ENCODE measurements around the gene SNRPD2.
"Not testable (repeated sequence)": the region's sequence is repeated elsewhere in the genome, so short reads cannot be mapped to it uniquely, and the experiment has no call there.

The SNRPD2 gene

DNA sequence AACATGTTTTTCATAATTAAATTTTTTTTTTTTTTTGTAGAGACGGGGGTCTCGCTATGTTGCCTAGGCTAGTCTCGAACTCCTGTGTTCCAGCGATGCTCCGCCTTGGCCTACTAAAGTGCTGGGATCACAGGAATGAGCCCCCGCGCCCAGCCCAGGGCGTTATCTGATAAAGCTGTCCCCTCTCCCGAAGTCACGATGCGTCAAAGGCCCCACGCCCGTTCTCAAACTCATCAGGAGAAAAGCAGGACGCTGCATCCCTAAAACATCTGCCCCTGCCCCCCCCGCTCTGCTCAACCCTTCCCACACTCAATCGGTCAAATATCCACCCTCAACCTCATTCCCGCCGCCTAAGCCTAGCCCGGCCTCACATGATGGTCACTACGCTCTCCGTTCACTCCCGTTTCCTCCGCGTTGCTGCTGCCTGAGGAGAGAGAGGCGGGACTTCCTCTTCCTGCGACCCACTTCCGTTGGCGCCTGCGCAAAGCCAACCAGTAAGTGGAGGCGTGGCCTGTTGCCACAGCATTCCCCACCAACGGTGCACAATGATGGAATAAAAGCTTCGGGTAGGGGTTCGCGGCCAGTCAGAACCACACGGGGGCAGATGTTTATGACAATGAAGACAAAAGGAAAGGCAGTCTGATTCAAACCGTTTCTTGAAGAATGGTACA lies at the start of gene SNRPD2:
TSS of gene SNRPD2 (minus strand) at position 438 of the 671 bp plus-strand sequence. CDS start at position 373, 65 bp downstream.
- peak; percentile 95 for DNase-seq (ENCODE audit: low spot score)

DNA sequence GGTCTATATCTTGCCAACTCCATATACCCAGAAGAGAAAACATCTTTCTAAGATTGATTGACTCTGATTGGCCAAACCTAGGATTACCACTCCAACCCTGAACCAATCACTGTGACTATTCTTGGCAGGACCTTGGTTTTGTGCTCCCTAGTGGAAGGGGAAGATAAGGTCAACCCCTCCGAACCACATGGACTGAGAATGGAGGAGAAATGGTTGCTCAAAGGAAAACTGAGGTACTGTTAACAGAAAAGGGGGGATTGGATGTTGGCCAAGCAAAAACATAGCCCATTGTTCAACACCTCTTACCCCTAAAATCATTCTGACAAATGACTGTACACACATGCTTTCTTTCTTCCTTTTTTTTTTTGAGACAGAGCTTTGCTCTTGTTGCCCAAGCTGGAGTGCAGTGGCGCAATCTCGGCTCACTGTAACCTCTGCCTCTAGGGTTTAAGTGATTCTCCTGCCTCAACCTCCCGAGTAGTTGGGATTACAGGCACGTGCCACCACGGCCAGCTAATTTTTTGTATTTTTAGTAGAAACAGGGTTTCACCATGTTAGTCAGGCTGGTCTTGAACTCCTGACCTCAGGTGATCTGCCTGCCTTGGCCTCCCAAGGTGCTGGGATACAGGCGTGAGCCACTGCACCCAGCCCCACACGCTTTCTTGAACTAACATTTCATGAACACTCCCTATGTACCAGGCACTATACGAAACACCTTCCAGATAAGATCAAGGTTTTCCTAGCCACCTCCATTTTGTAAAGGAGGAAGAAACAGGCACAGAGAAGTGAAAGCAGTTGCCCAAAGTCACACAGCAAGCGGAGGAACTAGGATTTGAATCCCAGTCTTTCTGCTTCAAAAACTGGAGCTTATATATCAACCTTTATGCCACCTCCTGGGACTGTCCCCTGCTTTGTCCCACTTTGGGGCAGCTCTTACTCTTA lies 48.0 kb upstream of the SNRPD2 start:
- DNase-seq (ENCODE audit: low spot score): no peak

DNA sequence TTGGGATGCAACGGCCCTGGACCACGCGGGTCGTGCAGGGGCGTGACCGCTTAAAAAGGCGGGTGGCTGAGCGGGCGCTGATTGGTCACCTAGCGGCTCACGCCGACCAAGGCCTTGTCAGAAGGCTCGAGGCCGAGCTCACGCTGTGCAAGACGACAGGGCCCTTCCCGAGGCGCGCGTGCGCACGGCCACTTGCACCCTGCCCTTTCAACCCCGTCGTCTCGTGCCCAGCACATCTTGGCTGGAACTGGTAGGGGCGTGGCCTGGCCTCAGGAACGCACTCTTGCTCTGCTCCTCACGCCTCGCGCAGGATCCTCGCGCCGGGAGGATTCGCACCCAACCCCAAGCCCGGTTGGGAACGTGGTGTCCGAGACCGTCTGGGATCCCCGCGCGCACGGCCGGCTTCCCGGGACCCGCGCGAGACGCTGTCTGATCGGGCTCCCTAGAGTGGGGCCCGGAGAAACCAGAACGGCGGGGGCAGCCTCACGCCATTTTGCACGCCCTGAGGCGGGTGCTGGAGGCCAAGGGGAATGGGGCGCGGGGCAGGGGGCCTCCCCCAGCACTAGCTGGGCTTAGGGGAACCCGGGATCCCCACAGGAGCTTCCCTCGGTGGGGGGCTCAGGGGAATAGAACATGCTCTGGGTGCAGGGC lies 41.5 kb upstream of the SNRPD2 start, which contains the start of gene MEIOSIN:
TSS of gene MEIOSIN (plus strand) at position 280 of the 651 bp plus-strand sequence. CDS start 1,938 bp downstream, outside the sequence.
- DNase-seq (ENCODE audit: low spot score): no peak

DNA sequence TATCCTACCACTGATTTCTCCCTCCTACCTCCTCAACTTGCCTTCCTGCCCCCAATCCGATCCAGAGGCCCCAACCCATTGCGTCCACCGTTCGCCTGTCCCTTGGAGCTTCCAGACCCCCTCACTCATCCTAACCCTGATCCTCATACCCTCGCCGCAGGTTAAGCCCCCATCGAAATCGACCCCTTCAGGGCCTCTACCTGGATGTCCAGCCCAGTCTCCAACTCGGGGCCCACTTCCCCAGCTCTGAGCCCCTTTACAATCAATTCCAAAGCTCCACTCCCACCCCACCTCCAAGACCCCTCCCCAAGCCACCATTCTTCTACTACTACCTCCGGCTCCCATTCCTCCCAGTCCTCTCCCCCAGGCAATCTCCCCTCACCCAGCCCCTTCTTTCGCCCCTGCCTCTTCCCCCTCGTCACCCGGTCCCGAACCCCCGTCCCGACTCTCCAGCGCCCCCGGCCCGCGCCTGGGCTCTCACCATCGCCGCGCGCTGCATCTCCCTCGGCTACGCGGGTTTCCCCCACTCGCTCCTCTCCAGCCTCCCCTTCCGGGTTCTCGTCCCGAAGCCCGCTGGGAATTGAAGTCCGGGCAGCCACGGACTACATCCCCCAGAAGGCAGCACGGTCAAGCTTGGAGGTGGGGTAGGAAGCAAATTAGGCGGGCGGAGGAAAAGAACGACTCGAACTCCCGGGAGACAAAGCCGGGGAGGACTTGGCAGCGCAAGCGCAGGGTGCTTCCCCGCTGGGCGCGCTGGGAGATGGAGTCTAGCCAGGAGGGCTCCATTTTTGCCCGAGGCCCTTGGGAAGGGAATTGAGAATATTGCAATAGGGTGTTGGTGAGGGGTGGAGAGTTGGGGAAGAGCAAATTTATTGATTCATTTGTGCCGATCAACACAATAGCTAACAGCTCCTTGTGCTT lies 38.9 kb upstream of the SNRPD2 start, which contains the start of gene FBXO46:
TSS of gene FBXO46 (minus strand) at position 529 of the 921 bp plus-strand sequence. CDS start 17,401 bp downstream, outside the sequence.
- peak; percentile 98 for DNase-seq (ENCODE audit: low spot score)

DNA sequence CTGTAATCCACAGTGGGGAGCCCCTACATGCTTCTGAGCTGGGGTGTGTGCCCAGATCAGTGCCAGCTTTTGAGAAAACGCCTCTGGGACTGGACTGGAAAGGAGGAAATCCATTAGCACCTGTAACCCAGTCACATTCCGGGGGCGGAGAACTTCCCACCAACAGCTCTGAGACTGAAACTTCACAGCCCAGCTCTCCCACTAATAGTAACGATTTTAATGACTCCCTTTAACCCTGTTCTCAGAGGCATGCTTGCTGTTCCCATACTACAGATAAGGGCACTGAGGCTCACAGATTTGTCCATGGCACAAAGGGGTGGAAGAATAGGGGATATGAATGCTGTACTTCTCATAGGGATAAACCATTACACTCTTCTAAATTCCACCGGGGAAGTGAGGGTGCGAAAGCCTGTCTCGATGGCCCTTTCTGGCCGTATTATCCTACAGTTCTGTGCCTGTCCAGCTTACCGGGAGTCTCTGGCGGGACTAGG lies 38.1 kb upstream of the SNRPD2 start:
- DNase-seq (ENCODE audit: low spot score): no peak

DNA sequence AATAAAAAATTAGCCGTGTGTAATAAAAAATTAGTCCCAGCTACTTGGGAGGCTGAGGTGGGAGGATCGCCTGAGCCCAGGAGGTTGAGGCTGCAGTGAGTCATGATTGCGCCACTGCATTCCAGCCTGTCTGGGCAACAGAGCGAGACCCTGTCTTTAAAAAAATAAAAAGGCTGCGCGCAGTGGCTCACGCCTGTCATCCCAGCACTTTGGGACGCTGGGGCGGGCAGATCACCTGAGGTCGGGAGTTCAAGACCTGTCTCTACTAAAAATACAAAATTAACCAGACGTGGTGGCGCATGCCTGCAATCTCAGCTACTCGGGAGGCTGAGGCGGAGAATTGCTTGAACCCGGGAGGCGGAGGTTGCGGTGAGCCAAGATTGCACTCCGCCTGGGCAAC lies 36.9 kb upstream of the SNRPD2 start:
- not testable (repeated sequence) for DNase-seq (ENCODE audit: low spot score)

DNA sequence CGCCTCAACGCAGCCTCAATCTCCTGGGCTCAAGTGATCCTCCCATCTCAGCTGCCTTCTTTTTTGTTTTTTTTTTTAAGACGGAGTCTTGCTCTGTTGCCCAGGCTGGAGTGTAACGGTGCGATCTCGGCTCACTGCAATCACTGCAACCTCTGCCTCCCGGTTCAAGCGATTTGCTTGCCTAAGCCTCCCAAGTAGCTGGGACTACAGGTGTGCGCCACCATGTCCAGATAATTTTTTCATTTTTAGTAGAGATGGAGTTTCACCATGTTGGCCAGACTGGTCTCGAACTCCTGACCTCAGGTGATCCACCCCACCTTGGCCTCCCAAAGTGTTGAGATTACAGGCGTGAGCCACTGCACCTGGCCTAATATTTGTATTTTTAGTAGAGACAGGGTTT lies 28.3 kb upstream of the SNRPD2 start:
- not testable (repeated sequence) for DNase-seq (ENCODE audit: low spot score)

DNA sequence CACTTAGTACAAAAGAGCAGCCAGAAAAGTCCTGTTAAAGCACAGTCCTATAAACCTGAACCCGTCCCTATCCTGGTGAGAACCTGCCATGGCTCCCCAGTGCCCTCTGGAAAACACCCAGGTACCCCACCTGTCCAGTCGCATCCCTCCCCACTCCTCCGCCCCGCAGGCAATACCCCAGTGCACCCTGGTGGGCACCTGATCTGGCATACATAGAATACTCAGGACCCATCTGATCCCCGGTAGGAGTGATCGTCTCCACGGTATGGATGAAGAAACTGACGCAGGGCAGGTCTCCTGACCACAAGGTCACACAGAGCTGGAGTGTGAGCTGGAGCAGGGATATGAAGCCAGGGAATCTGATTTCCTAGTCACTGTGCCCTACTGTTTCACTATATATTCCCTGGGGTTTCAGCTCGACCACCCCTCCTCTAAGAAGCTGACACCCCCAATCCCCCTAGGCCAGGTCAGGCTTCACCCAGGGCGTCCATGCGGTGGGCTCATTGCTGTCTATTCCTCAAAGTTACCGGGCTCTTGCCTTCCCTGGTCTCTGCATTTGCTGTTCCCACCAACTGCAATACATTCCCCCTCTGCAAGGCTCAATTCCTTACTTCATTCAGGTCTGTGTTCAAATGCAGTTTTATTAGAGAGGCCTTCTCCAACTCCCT lies 26.4 kb upstream of the SNRPD2 start:
- DNase-seq (ENCODE audit: low spot score): no peak

DNA sequence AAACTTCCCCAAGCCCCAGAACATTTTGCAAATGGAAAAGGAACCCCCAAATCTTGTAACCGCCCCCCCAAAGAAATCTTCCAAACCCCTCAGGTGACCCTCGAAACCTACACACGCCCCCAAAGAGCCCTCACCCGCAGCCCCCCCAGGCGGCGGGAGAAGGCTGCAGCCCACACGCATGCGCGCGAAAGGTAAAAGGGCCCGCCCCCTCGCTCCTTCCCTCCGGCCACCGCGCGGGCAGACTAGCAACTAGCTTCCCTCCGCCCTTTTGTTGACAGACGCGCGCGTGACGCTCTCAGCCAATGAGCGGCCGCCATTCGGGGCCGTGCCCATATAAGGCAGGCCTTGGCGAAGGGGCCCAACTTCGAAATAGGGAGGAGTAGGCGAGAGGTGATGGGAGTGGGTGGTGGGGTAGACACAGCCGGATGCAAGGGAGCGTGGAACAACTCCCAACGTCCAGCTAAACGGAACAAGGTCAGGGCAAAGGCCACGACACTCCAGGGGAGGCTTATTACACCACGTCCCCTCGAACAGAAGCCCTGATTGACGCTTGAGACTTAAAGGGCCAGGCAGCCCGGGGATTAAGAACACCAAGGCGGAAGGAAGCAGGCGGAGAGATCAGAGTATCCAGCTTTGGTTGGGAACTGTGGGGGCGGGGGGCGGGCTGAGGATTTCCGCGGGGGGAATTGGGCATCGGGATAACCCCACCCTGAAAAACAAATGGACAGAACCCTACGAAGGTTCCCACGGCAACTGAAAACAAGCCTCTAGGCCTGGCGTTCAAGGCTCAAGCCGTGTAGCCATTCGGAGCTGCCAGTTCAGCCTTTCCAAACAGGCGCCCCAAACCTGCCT lies 25.6 kb upstream of the SNRPD2 start:
- peak; percentile 98 for DNase-seq (ENCODE audit: low spot score)

DNA sequence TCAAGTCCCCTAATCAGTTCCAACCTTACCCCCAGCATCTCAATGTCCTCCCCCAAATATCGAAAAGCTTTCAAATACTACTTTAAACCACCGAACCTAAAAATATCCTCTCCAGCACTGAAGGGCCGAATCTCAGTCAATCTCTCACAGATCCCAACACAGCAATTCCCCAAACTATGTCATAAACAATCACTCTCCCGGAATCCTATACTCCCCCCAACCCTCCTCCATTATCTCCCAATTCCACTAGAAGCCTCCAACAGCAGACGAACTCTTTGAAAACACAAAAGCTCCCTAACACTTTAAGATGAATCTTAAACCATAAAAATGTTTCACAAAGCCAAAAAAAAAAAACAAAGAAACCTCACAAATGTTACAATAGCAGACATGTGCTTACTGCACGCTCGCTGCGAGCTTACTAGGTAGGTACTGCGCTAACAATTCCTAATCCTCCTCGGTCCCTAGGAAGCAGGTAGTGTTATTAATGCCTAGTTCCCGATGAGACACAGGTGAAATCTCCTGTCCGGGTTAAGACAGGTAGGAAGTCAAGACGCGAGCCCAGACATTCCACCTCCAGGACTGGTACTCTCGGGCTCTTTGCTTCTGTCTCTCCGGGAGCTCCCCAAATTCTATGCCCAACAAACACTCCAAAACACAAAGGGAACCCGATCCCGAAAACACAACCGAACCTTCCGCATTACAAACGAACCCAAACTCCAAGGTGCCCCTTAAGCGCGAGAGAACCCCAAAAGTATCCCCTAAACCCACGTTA lies 24.8 kb upstream of the SNRPD2 start:
- DNase-seq (ENCODE audit: low spot score): peak; percentile 37

DNA sequence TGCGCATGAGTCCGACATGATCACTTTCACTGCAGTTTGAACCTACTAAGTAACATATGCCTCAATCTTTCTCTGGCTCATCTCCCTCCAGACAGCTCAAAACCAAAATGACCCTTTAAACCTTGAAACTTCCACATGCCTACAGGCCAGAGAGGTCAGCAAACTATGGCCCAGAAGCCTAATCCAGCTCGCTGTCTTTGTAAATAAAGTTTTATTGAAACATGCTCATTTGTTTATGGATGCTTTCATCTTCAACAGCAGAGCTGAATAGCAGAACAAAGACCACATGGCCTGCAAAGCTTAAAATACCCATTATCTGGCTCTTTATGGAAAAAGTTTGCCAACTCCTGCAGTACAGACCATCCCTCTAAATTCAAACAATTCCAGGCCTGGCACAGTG lies 23.4 kb upstream of the SNRPD2 start:
- no peak for DNase-seq (ENCODE audit: low spot score)

DNA sequence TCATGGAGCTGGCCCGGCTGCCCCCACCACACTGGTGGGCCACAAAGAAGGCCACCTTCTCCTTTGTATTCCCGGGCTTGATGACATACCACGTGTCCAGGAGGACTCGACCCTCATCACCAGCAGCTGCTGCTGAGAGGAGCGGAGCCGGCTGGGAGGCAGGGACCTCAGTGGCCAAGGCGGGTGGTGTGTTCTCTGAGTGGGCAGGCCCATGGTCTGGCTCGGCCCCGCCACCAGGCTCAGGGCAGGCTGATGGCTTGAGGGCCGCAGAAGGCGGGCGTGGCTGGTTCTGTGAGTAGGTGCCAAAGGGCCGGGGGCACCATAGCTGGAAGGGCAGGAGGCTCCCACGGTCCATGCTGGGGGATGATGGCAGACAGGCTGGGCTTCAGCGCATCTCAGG lies 21.4 kb upstream of the SNRPD2 start:
- no peak for DNase-seq (ENCODE audit: low spot score)

DNA sequence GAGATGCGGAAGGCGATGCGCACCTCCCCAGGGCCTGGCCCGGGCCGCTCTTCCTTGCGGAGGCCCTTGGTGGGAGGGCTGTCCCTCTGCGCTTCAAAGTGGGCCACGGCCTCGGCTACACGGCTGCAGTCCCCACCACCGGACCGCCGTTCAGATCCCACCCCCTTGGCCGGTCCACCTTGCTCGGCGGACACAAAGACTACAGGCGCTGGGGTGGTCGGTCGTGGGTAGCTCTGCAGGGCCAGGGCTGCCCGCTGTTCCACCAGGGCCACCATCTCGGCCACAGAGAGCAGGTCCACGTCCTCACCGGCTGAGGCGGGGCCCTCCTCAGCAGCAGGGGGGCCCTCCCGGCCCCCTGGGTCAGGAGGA lies 20.9 kb upstream of the SNRPD2 start:
- DNase-seq (ENCODE audit: low spot score): no peak

DNA sequence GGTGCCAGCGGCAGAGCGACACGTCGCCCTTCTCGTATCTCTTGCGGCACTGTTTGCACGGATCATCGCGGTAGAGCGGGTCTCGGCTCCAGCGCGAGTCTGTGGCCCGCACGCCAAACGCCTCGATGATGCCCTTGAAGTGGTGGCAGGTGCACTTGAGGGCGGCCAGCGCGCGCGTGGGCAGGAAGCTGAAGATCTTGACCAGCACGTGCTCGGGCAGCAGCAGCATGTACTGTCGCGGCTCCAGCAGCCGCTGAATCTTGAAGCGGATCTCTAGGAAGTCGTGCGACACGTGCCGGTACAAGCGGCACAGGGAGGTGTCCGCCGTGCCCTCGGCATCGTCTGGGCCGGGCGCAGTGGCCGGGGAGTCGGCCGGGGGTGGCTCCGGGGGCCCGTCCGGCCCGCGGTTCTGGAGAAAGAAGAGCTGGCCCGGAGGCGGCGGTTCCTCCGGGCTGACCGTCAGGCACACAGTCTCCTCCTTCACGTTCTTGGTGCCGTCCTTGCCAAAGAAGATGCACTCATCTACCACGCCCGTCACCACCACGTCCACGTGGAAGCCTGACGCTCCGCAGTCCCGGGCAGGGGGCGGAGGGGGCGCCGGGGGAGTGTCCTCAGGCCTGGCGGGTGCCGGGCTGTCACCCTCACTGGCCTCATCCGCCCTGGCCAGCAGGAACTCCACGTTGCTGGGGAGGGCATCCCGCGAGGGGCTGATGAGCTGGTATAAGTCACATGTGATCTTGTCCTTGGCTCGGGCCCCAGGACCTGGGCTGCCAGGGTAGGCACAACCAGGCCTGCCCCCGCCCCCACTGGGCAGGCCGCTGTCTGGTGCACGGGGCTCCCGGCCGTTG lies 20.3 kb upstream of the SNRPD2 start:
- no peak for DNase-seq (ENCODE audit: low spot score)

DNA sequence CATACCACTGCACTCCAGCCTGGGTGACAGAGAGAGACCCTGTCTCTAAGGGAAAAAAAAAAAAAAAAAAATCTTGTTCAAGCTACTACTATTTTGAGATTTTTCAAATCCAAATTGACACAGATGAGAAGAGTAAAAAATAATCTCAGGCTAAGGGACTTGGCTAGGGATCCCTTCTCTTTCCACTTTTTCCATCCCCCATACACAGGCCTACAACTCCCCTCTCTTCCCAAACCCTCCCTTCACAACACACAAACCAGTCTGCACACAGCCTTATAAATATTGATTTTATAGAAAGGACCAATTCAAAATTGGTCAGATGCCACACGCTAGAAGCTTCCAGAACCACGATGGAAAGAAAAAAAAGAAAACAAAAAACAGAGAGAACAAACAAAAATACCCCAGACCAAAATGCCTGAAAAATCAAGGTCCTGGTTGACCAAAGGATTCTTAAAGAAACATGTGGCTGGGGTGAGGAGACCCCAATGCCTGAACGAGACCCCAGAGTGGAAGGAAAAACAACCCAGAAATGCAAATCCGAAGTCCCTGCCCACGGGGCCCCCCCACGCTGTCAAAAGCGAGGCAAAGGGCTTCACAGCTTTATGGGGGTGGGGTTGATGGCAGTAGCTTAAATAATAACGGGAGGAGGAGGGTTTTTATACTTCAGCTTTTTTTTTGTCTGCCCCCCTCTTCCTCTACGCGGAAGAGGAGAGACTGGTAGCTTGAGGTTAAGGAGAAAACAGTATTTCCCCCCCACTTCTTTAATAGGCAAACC lies 18.8 kb upstream of the SNRPD2 start:
- no peak for DNase-seq (ENCODE audit: low spot score)

DNA sequence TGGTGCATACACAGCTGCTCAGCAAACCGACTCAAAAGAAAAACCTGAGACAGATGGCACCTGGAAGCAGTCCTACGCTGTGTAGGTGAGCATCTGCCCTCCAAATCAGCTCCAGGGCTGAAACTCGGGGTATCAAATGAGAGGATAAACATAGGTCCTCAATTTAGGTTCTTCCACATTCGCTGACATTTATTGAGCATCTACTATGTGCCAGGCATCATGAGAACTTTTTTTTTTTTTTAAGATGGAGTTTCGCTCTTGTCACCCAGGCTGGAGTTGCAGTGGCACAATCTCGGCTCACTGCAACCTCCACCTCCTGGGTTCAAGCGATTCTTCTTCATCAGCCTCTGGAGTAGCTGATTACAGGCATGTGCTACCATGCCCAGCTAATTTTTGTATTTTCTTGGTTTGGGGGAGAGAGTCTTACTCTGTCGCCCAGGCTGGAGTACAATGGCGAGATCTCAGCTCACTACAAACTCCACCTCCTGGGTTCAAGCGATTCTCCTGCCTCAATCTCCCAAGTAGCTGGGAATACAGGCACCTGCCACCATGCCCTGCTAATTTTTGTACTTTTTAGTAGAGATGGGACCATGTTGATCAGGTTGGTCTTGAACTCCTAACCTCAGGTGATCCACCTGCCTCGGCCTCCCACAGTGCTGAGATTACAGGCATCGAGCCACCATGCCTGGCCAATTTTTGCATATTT lies 14.1 kb upstream of the SNRPD2 start:
- no peak for DNase-seq (ENCODE audit: low spot score)

DNA sequence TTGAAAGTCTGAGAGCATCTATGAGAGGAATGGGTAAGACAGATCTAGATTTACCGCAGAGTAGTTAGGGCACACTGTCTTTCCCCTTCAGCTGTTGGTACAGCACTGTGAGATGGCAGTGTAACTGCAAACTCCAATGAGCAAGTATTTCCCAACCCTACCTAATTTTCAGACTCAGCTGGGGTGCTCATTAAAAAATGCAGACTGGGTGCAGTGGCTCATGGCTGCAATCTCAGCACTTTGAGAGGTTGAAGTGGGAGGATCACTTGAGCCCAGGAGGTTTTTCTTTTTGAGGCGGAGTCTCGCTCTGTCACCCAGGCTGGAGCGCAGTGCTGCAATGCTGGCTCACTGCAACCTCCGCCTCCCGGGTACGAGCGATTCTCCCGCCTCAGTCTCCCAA lies 13.4 kb upstream of the SNRPD2 start:
- no peak for DNase-seq (ENCODE audit: low spot score)

Data from LoVo (cell line).